K562 (cell line): ENCODE measurements around the gene EMILIN1. TPM values are rescaled to one million over a fixed set of nuclear protein-coding genes. Genes with fewer than 3 reads are reported as not detected.

Experiments used
- BDP1 ChIP-seq: IDR thresholded peaks from 3 replicates; pipeline ENCODE4 v1.6.1; 2011; ENCODE audit not compliant: insufficient read length, insufficient read depth
- BMI1 ChIP-seq: fragments of 150-350 bp; IDR thresholded peaks from 2 replicates; pipeline ENCODE4 v1.6.1; 2014; ENCODE audit warnings: low read length
- BRF2 ChIP-seq: IDR thresholded peaks from 3 replicates; pipeline ENCODE4 v1.6.1; 2011; ENCODE audit warnings: borderline replicate concordance, mild to moderate bottlenecking; ENCODE audit not compliant: insufficient read length, insufficient read depth
- CEBPG ChIP-seq, 3 experiments: fragments of 200-800 bp in 1 of 3; sonication (Bioruptor generic) in 1 of 3; sonication (generic) in 1 of 3; formaldehyde crosslinking in 1 of 3; IDR thresholded peaks in 2 of 3; conservative IDR thresholded peaks in 1 of 3; 2 replicates each; pipeline versions ENCODE4 v1.6.1 to v1.8.0; 2016 to 2022; ENCODE audit warnings: missing compliant biosample characterization in 2 of 3, missing genetic modification characterization in 2 of 3, mild to moderate bottlenecking in 1 of 3, missing genetic modification reagents in 1 of 3
- GABPB1 ChIP-seq: sonication (generic); formaldehyde crosslinking; IDR thresholded peaks from 2 replicates; pipeline ENCODE4 v1.8.0; 2022; ENCODE audit warnings: mild to moderate bottlenecking, missing genetic modification reagents
- HMGXB4 ChIP-seq: sonication (generic); formaldehyde crosslinking; IDR thresholded peaks from 2 replicates; pipeline ENCODE4 v1.8.1; 2023; ENCODE audit warnings: mild to moderate bottlenecking, missing genetic modification reagents
- HNRNPLL ChIP-seq: fragments of 200-400 bp; formaldehyde crosslinking; IDR thresholded peaks from 2 replicates; pipeline ENCODE4 v1.6.1; 2017; ENCODE audit warnings: low read length, low read depth, mild to moderate bottlenecking; ENCODE audit not compliant: poor library complexity, severe bottlenecking
- KLF16 ChIP-seq: IDR thresholded peaks from 2 replicates; pipeline ENCODE4 v1.6.1; 2016; ENCODE audit warnings: antibody characterized with exemption
- NFE2 ChIP-seq: IDR thresholded peaks from 2 replicates; pipeline ENCODE4 v1.6.1; 2014; ENCODE audit warnings: antibody characterized with exemption, low read depth
- NRF1 ChIP-seq, 2 experiments: fragments of 450-650 bp; IDR thresholded peaks in 1 of 2; conservative IDR thresholded peaks in 1 of 2; 2 replicates each; pipeline ENCODE4 v1.6.1; 2014; ENCODE audit warnings: mild to moderate bottlenecking in 2 of 2
- PPARD ChIP-seq: fragments of 250-450 bp; sonication (Bioruptor Pico); IDR thresholded peaks from 2 replicates; pipeline ENCODE4 v1.8.0; 2022; ENCODE audit warnings: inconsistent platforms, mild to moderate bottlenecking, moderate library complexity
- SP1 ChIP-seq: sonication (generic); formaldehyde crosslinking; IDR thresholded peaks from 2 replicates; pipeline ENCODE4 v1.8.1; 2022; ENCODE audit warnings: mild to moderate bottlenecking, missing genetic modification reagents
- TAF1 ChIP-seq: IDR thresholded peaks from 2 replicates; pipeline ENCODE4 v1.6.1; 2011; ENCODE audit warnings: mild to moderate bottlenecking, low read length, moderate library complexity; ENCODE audit not compliant: insufficient read depth, control insufficient read depth, severe bottlenecking; ENCODE audit errors: extremely low read depth
- TAF9B ChIP-seq: fragments of 450-650 bp; IDR thresholded peaks from 2 replicates; pipeline ENCODE4 v1.6.1; 2018; ENCODE audit warnings: mild to moderate bottlenecking; ENCODE audit not compliant: partially characterized antibody
- TRIM25 ChIP-seq: fragments of 450-650 bp; IDR thresholded peaks from 2 replicates; pipeline ENCODE4 v1.7.0; 2016; ENCODE audit warnings: borderline replicate concordance
- XRCC5 ChIP-seq: fragments of 200-400 bp; formaldehyde crosslinking; IDR thresholded peaks from 2 replicates; pipeline ENCODE4 v1.6.1; 2017; ENCODE audit warnings: low read depth, mild to moderate bottlenecking, low read length
- ZBTB2 ChIP-seq: fragments of 450-650 bp; IDR thresholded peaks from 2 replicates; pipeline ENCODE4 v1.6.1; 2016; ENCODE audit warnings: antibody characterized with exemption
- ZFX ChIP-seq: sonication (generic); formaldehyde crosslinking; IDR thresholded peaks from 2 replicates; pipeline ENCODE4 v1.8.0; 2022; ENCODE audit warnings: mild to moderate bottlenecking, missing genetic modification reagents, moderate library complexity
- ZNF76 ChIP-seq: fragments of 250-450 bp; sonication (Bioruptor Pico); IDR thresholded peaks from 2 replicates; pipeline ENCODE4 v1.4.0; 2020; ENCODE audit warnings: mild to moderate bottlenecking, moderate library complexity, borderline replicate concordance
- polyA plus RNA-seq, 8 experiments: library from polyadenylated mRNA; depleted of rRNA in 4 of 8; stranded (reverse) in 5 of 8; unstranded in 3 of 8; fragments of >200 nt; fragmentation: Nextera tagmentation in 2 of 8; fragmentation: Illumina TruSeq in 1 of 8; extraction: Ambion mirVana in 2 of 8; extraction: Trizol in 1 of 8; gene quantifications; 2 replicates each; pipeline versions ENCODE4 v1.2.1 to v1.2.3, GENCODE V29; 2011 to 2014; ENCODE audit warnings: inconsistent platforms in 1 of 8, missing spikeins in 1 of 8
- total RNA-seq, 7 experiments: library from RNA; depleted of rRNA in 6 of 7; stranded (reverse); fragments of >200 nt in 6 of 7; fragmentation: Illumina TruSeq in 2 of 7; extraction: Trizol in 2 of 7; gene quantifications; 2 replicates each; pipeline versions ENCODE4 v1.2.1 to v1.2.3, GENCODE V29; 2011 to 2021; ENCODE audit warnings: low replicate concordance in 1 of 7

EMILIN1 gene
- total and polyA plus RNA-seq, 9 of the 15 experiments (the other 6 are each of a cell fraction or from before 2014, with no cell fraction given) = 0.04 to 2.7 (median 0.54) TPM; not detected in 2

- TF ChIP-seq SP1 (CRISPR knock-in tag) = peak; percentile 79; the same call in 1 of the 2 replicates
- TF ChIP-seq KLF16 = no peak
- no peak for TF ChIP-seq BMI1
- TF ChIP-seq ZNF76 (CRISPR knock-in tag) = no peak
- no peak for TF ChIP-seq BRF2
- no peak for TF ChIP-seq BDP1
- TF ChIP-seq PPARD (CRISPR knock-in tag) = no peak
- TF ChIP-seq HMGXB4 = no peak
- TF ChIP-seq TRIM25 = no peak
- TF ChIP-seq ZFX = peak; percentile 87
- TF ChIP-seq HNRNPLL = peak; percentile 52
- peak; percentile 70; the same call in 1 of the 2 replicates for TF ChIP-seq CEBPG (CRISPR knock-in tag; IDR thresholded peaks at IDR 0.05)
- TF ChIP-seq CEBPG (tag; conservative IDR thresholded peaks at IDR 0.05 in 1 of 2, IDR thresholded peaks at IDR 0.05 in 1 of 2) = peak in 1 of 2 experiments; percentile 76; a peak in 2 of 4 replicates
- TF ChIP-seq TAF9B = no peak
- no peak for TF ChIP-seq TAF1
- peak; percentile 72 to 76 for TF ChIP-seq NRF1 (conservative IDR thresholded peaks at IDR 0.05 in 1 of 2, IDR thresholded peaks at IDR 0.05 in 1 of 2)
- TF ChIP-seq NFE2 = no peak
- no peak for TF ChIP-seq XRCC5
- TF ChIP-seq ZBTB2 = no peak
- no peak for TF ChIP-seq GABPB1
Measured at GRCh38 chr2:27123302-27124150, 45.1 kb downstream of the EMILIN1 start, which contains the start of gene ABHD1 (continued).
